GM12892 (cell line): ENCODE results near the gene SH2D3C.

Experiments
- POLR2A ChIP-seq: IDR thresholded peaks from 2 replicates; pipeline ENCODE4 v1.6.1; 2011; ENCODE audit warnings: low read depth, low read length, control low read depth
- POLR2AphosphoS5 ChIP-seq: IDR thresholded peaks from 2 replicates; pipeline ENCODE4 v1.6.1; 2011; ENCODE audit warnings: low read depth, low read length, control low read depth
- TAF1 ChIP-seq: IDR thresholded peaks from 2 replicates; pipeline ENCODE4 v1.6.1; 2011; ENCODE audit warnings: low read depth, mild to moderate bottlenecking, control low read depth, low read length, borderline replicate concordance

- no peak for TF ChIP-seq TAF1
- TF ChIP-seq POLR2A, result no peak
- no peak for TF ChIP-seq POLR2AphosphoS5
These were observed 30.6 kb upstream of the SH2D3C start for GRCh38 chr9:127809002-127809539.
